Measurements from ENCODE around the gene ASIC4.

The ASIC4 gene

GRCh38 chr2:219566640-219567039 lies 52.4 kb downstream of the ASIC4 start:
- no peak for DNase-seq (ENCODE audit: extremely low read depth in 1 of 2, low read depth in 1 of 2)

GRCh38 chr2:219567131-219567530 lies 52.8 kb downstream of the ASIC4 start:
- DNase-seq (ENCODE audit: extremely low read depth in 1 of 2, low read depth in 1 of 2): no peak

DNA sequence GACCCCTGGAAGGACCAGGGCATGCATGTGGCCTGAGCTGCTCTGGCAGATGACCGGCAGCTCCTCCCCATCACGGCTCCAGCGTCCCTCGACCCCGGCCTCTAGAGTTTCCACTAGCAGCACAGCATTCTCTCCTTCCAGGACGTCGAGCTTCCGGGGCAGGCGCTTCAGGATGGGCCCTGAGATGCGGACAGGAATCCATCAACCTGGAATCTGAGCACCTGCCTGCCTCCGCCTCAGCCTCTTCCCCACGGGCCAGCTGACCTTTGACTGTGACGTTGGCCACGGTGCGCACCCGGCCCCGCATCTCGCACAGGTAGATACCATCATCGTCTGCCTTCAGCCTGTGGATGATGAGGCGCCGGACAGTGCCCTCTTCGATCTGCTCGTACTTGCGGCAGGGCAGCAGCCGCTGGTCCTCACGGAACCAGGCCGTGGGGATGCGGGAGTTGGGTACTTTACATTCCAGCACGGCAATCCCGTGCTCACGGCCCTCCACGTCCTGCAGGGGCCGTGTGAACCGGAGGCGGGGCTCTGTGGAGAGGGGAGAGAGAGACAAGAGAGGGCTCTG lies 53.6 kb downstream of the ASIC4 start:
- no peak for DNase-seq (ENCODE audit: extremely low read depth in 1 of 2, low read depth in 1 of 2)

DNA sequence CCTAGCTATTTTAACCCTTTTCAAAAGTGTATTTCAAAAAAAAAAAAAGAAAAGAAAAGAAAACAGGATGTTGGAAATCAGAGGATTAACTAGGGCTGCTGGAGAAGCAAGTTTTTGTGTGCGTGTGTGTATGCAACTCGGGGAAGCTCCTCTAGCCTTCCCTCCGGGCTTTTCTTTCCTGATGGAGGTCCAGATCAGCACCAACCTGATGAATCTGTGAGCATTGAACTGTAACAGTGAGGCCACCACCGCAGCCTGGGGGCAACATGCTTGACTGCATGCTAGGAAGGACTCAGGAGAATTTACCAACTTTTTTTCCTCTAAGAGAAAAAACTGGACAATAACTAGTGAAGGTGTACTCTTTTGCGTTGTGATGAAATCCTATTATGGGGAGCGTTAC lies 54.8 kb downstream of the ASIC4 start:
- DNase-seq (ENCODE audit: extremely low read depth in 1 of 2, low read depth in 1 of 2): no peak

GRCh38 chr2:219569635-219570034 lies 55.4 kb downstream of the ASIC4 start:
- no peak for DNase-seq (ENCODE audit: extremely low read depth in 1 of 2, low read depth in 1 of 2)

- DNase-seq (ENCODE audit: extremely low read depth in 1 of 2, low read depth in 1 of 2): no peak
Observed at GRCh38 chr2:219570194-219570923, 56.1 kb downstream of the ASIC4 start.

DNA sequence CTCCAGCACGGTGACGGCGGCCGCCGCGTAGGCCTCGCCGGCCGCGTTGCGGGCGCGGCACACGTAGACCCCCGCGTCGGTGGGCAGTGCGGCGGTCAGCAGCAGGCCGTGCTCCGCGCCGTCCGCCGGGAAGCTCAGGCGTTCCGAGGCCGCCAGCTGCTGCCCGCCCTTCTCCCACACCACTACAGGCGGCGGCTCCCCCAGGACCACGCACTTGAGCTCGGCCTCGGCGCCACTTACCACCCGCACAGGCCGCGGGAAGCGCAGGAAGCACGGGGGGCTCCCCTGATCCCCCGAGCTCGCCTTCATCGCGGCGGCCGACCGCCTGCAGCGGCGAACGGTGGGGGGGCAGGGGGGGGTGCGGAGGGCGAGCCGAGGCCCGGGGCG lies 56.6 kb downstream of the ASIC4 start:
- no peak for DNase-seq (ENCODE audit: extremely low read depth in 1 of 2, low read depth in 1 of 2)

- DNase-seq (ENCODE audit: extremely low read depth in 1 of 2, low read depth in 1 of 2): no peak
Observed at GRCh38 chr2:219571311-219572236, 57.3 kb downstream of the ASIC4 start, which contains the start of gene OBSL1. OBSL1 (minus strand) TSS chr2:219571539; CDS start chr2:219571232, 307 bp downstream.

- DNase-seq (ENCODE audit: extremely low read depth in 1 of 2, low read depth in 1 of 2): no peak
Observed at GRCh38 chr2:219572237-219573001, 58.1 kb downstream of the ASIC4 start, which contains the start of gene INHA. INHA (plus strand) TSS chr2:219572310; CDS start chr2:219572375, 65 bp downstream.

- DNase-seq (ENCODE audit: extremely low read depth in 1 of 2, low read depth in 1 of 2): no peak
Observed at GRCh38 chr2:219573166-219573565, 58.9 kb downstream of the ASIC4 start.

DNA sequence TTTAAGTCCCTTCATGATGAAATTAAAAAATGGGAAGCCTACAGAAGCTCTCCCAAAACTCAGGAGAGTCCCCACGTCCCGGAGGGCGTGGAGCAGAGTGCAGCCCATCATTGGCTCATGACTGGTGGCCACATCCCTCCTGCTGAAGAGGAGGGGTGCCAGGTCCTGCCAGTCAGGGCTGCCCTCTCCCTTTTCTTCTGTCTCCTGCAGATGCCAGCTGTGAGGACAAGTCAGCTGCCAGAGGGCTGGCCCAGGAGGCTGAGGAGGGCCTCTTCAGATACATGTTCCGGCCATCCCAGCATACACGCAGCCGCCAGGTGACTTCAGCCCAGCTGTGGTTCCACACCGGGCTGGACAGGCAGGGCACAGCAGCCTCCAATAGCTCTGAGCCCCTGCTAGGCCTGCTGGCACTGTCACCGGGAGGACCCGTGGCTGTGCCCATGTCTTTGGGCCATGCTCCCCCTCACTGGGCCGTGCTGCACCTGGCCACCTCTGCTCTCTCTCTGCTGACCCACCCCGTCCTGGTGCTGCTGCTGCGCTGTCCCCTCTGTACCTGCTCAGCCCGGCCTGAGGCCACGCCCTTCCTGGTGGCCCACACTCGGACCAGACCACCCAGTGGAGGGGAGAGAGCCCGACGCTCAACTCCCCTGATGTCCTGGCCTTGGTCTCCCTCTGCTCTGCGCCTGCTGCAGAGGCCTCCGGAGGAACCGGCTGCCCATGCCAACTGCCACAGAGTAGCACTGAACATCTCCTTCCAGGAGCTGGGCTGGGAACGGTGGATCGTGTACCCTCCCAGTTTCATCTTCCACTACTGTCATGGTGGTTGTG lies 60.4 kb downstream of the ASIC4 start:
- DNase-seq (ENCODE audit: extremely low read depth in 1 of 2, low read depth in 1 of 2): no peak

DNA sequence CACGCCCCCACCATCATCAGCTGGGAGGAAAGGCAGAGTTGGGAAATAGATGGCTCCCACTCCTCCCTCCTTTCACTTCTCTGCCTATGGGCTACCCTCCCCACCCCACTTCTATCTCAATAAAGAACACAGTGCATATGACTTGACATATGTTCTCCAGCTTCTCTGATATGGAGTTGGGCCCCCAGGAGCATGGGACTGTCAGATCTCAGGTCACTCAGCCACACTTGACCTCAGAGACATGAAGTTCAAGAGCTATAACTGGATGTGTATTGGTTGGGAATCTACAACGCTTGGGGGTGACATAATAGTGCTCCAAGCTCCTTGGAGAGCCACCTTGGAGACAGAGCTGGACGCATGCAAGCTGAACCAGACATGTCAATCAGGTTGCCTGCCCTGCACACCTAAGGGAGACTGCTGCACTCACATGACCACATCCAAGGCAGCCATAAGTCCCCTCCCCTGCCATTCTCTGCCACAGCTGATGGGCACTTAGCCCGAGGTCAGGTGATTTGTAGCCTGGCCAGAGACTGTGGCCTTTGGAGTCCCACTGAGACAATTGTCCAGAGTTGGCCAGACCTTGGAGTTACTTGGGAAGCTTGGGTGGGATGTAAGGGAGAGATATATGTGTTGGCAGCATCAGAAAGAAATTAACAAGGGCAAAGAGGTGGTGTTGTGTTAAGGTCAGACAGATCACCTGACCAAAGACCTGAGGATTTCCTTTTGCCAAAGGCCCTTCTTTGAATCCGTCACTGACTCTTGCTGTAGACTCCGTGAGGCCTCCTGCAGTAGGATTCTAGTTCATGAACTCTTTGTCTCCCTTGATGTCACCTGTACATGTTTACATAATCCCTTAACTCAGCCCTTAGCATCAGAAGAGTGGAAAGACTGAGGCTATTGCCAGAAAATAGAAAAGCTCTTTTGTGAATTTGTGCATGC lies 61.6 kb downstream of the ASIC4 start:
- no peak for DNase-seq (ENCODE audit: extremely low read depth in 1 of 2, low read depth in 1 of 2)

GRCh38 chr2:219576505-219577388 lies 62.5 kb downstream of the ASIC4 start:
- no peak for DNase-seq (ENCODE audit: extremely low read depth in 1 of 2, low read depth in 1 of 2)

- DNase-seq (ENCODE audit: extremely low read depth in 1 of 2, low read depth in 1 of 2): no peak
Observed at GRCh38 chr2:219578811-219579613, 64.7 kb downstream of the ASIC4 start.

DNA sequence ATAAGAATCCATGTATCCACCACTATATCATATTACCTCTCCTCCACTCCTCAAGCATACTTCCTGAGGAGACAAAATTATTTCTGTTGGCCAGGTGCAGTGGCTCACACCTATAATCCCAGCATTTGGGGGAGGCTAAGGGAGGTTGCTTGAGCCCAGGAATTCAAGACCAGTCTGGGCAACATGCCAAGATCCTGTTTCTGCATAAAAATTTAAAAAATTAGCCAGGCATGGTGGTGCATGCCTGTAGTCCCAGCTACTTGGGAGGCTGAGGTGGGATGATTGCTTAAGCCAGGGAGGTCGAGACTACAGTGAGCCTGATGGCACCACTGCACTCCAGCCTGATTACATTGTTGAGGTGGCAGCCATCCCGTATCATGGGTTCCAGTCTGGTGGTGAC lies 67.1 kb downstream of the ASIC4 start:
- no peak for DNase-seq (ENCODE audit: extremely low read depth in 1 of 2, low read depth in 1 of 2)
